HepG2 (cell line): Measurements from ENCODE around the gene M1AP. TPM values are rescaled to one million over a fixed set of nuclear protein-coding genes. Genes with fewer than 3 reads are reported as not detected.

Source experiments
- ATAC-seq: fragments of 200-7000 bp; cut with Tn5 transposase; 3 replicates; pipeline ENCODE4 v1.9.1; 2020; ENCODE audit warnings: mild to moderate bottlenecking, moderate library complexity
- BruUV-seq: library from RNA; stranded (reverse); fragments of 400-500 nt; replicated peaks from 2 replicates; lab custom pipeline; 2021; lab: Mats Ljungman, UMichigan
- CTCF ChIA-PET: fragments of 300-600 bp; formaldehyde crosslinking; extraction: SDS; loops from one replicate; lab custom pipeline; 2021; ENCODE audit warnings: low total read pairs, inconsistent platforms, low intra/inter-chr PET ratio; lab: Yijun Ruan, JAX
- POLR2A ChIA-PET: fragments of 350-600 bp; sonication (Branson Sonifier 250); formaldehyde crosslinking; loops from one replicate; lab custom pipeline; 2020; ENCODE audit warnings: antibody characterized with exemption, inconsistent platforms; lab: Yijun Ruan, JAX
- DNase-seq: peaks from one replicate; pipeline ENCODE4 v3.0.0-alpha.2; 2015; ENCODE audit warnings: low spot score
- FAIRE-seq: peaks from 3 replicates; lab custom pipeline; 2011; peaks lifted over from hg19 to GRCh38; lab: Jason Lieb, UNC
- H2AFZ ChIP-seq: one replicate; pipeline ENCODE4 v1.6.1; 2011; ENCODE audit warnings: low read length, inconsistent platforms
- H3K27ac ChIP-seq: fragments of 300-600 bp; 3 replicates; pipeline ENCODE4 v1.8.0; 2011; ENCODE audit warnings: mixed run types, mild to moderate bottlenecking, mixed read lengths, low read length, inconsistent platforms; ENCODE audit not compliant: insufficient read depth; ENCODE audit errors: extremely low read length
- H3K27me3 ChIP-seq, 2 experiments: fragments of 200-600 bp in 1 of 2; 2 replicates in 1 of 2; 3 replicates in 1 of 2; pipeline versions ENCODE4 v1.6.0 to v1.8.0; 2011; ENCODE audit warnings: low read length in 2 of 2, mild to moderate bottlenecking in 2 of 2, moderate library complexity in 2 of 2, inconsistent platforms in 1 of 2; ENCODE audit not compliant: insufficient read depth in 2 of 2, control insufficient read depth in 1 of 2
- H3K36me3 ChIP-seq, 2 experiments: fragments of 200-600 bp in 1 of 2; replicated peaks in 1 of 2; 2 replicates in 1 of 2; 3 replicates in 1 of 2; pipeline versions ENCODE4 v1.5.1 to v1.8.0; 2011; ENCODE audit warnings: low read length in 2 of 2, inconsistent platforms in 1 of 2; ENCODE audit not compliant: insufficient read depth in 2 of 2, control insufficient read depth in 1 of 2
- H3K4me1 ChIP-seq: 2 replicates; pipeline ENCODE4 v1.5.1; 2012; ENCODE audit warnings: low read length, inconsistent platforms; ENCODE audit not compliant: insufficient read depth
- H3K4me2 ChIP-seq: 2 replicates; pipeline ENCODE4 v1.6.0; 2011; ENCODE audit warnings: low read depth, low read length, inconsistent platforms
- H3K4me3 ChIP-seq, 3 experiments: fragments of 200-600 bp in 1 of 3; sonication (generic), shearing (Covaris generic) in 1 of 3; replicated peaks in 1 of 3; 2 replicates each; pipeline ENCODE4 v1.5.1; 2011 to 2016; ENCODE audit warnings: low read length in 3 of 3, inconsistent platforms in 2 of 3, low read depth in 2 of 3, mild to moderate bottlenecking in 2 of 3, control low read depth in 1 of 3, mixed read lengths in 1 of 3; ENCODE audit not compliant: insufficient read depth in 1 of 3
- H3K79me2 ChIP-seq: one replicate; pipeline ENCODE4 v1.6.1; 2011; ENCODE audit warnings: low read length, inconsistent platforms; ENCODE audit not compliant: insufficient read depth
- H3K9ac ChIP-seq: 2 replicates; pipeline ENCODE4 v1.6.0; 2011; ENCODE audit warnings: mild to moderate bottlenecking, low read depth, low read length, inconsistent platforms; ENCODE audit not compliant: insufficient read depth
- H3K9me3 ChIP-seq: 2 replicates; pipeline ENCODE4 v1.5.1; 2012; ENCODE audit warnings: mild to moderate bottlenecking, low read length
- H4K20me1 ChIP-seq: 2 replicates; pipeline ENCODE4 v1.6.0; 2011; ENCODE audit warnings: inconsistent platforms, mild to moderate bottlenecking, low read length, moderate library complexity; ENCODE audit not compliant: insufficient read depth
- ATF5 ChIP-seq: sonication (generic); formaldehyde crosslinking; IDR thresholded peaks from 2 replicates; pipeline ENCODE4 v1.4.0; 2020; ENCODE audit warnings: mild to moderate bottlenecking, low read depth, missing genetic modification reagents
- SPEN ChIP-seq: sonication (generic); formaldehyde crosslinking; IDR thresholded peaks from 2 replicates; pipeline ENCODE4 v1.5.1; 2020; ENCODE audit warnings: low read depth, mild to moderate bottlenecking, missing genetic modification reagents
- TOE1 ChIP-seq: sonication (generic); formaldehyde crosslinking; IDR thresholded peaks from 2 replicates; pipeline ENCODE4 v1.4.0; 2020; ENCODE audit warnings: mild to moderate bottlenecking, missing genetic modification reagents
- XRCC5 ChIP-seq: fragments of 200-400 bp; formaldehyde crosslinking; optimal IDR thresholded peaks from 2 replicates; pipeline ENCODE3; 2017; ENCODE audit warnings: mild to moderate bottlenecking, low read length
- ZNF501 ChIP-seq: sonication (generic); formaldehyde crosslinking; IDR thresholded peaks from 2 replicates; pipeline ENCODE4 v1.5.1; 2020; ENCODE audit warnings: mild to moderate bottlenecking, moderate library complexity, missing genetic modification reagents
- ZNF768 ChIP-seq: sonication (generic); formaldehyde crosslinking; IDR thresholded peaks from 2 replicates; pipeline ENCODE4 v1.4.0; 2020; ENCODE audit warnings: missing genetic modification reagents
- ZNF800 ChIP-seq: sonication (generic); formaldehyde crosslinking; IDR thresholded peaks from 2 replicates; pipeline ENCODE4 v1.4.0; 2020; ENCODE audit warnings: missing genetic modification reagents
- WGBS: methylation state at CpG from one replicate; pipeline ENCODE4 v1.1.6; 2017; ENCODE audit warnings: low lambda C conversion rate; 5-methylcytosine and 5-hydroxymethylcytosine counted together
- in situ Hi-C: cut with HindIII; loops from 2 replicates; pipeline ENCODE4 v1.10.0; 2017; ENCODE audit warnings: low pct_unique_long_range_greater_than_20kb; ENCODE audit not compliant: extremely low pct_ligation_motif_present
- intact Hi-C: fragments of 100-400 bp; cut with micrococcal nuclease; formaldehyde crosslinking; loops from one replicate; pipeline ENCODE4 v1.10.0; 2022; ENCODE audit not compliant: unreplicated experiment
- polyA plus RNA-seq, 8 experiments: library from polyadenylated mRNA; depleted of rRNA in 3 of 8; stranded (reverse) in 7 of 8; unstranded in 1 of 8; fragments of >200 nt; fragmentation: Illumina TruSeq in 4 of 8; extraction: Trizol in 4 of 8; gene quantifications; 2 replicates each; pipeline versions ENCODE4 v1.2.1 to v1.2.3, GENCODE V29; 2011 to 2016; ENCODE audit warnings: low read depth in 4 of 8, missing spikeins in 1 of 8, mixed read lengths in 1 of 8; ENCODE audit not compliant: insufficient read depth in 1 of 8
- total RNA-seq, 5 experiments: library from RNA; depleted of rRNA; stranded (reverse); fragments of >200 nt; fragmentation: Illumina TruSeq; extraction: Trizol; gene quantifications; 2 replicates each; pipeline ENCODE4 v1.2.3, GENCODE V29; 2016; ENCODE audit warnings: low read depth in 1 of 5
- TF ChIP-seq, protein P1 (sequence below): sonication (generic); formaldehyde crosslinking; IDR thresholded peaks from 2 replicates; pipeline ENCODE4 v1.8.1; 2023; ENCODE audit warnings: missing genetic modification reagents, mild to moderate bottlenecking, borderline replicate concordance

M1AP gene
- total and polyA plus RNA-seq, 2 of the 13 experiments (the other 11 are each of a cell fraction or from before 2014, with no cell fraction given): not detected

DNA sequence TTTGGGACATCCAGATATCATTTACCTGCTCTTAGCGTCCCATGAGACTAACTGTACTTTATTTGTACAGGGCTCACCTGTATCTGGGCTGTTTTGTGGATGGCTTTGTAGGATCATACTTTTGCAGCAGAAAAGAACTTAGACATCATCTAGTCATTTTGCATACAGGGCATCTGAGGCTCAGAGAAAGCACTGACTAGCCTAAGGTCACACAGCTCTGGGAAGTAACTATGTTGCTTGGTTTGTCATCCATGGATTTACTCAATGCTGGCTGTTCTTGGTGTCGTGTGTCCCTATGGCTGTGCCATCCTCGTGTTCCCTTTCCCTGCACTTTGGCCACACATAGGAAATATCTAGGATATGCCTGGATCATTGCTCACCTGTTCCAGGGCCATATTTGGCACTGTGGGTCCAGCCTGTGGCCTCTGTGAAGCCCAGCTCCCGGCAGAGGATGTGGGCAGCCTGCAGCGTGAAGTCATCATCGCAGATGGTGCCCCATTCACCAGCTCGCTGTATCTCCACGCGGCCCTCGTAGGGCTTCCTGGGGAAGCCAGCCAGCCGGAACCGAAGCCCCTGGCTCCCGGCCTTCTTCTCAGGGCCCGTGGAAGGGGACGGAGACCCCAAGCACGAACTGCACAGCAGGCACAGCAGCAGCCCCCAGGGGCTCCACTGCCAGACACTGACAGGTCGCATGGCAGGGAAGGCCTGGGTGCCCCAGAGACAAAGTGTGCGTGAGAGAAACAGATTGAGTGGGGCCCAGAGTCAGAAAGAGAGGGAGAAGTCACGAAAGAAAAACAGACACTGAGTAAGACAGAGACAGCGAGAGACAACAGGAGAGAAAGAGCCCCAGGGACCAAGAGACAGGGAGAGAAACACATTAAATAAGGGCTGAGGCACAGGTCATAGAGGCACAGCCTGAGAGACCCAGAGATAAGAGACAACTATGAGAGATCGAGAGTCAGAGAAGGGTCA lies 95.9 kb downstream of the M1AP start:
- DNase-seq (no peak), FAIRE-seq (no peak), ATAC-seq (no peak)
- POLR2A ChIA-PET: interaction anchor here (1.7 kb wide), 1 partner anchor 45 kb away, joined by 4 read pairs; the partner anchor contains the start of gene PCGF1
- Histone ChIP-seq H3K27me3 (peaks cover 2 to 21% of the 10 kb centered on the region in 2 experiments; a peak in 2 of 5 replicates), H2AFZ (peak overlapping the region; percentile 31), H3K9me3 (no peaks in the 10 kb centered on the region), H3K4me2 (peak overlapping the region; percentile 92), H3K27ac (no peak overlapping the region), H3K4me1 (peaks cover 68% of the 10 kb centered on the region), H4K20me1 (no peaks in the 10 kb centered on the region), H3K4me3 (peak overlapping the region in 1 of 3 experiments; percentile 62; a peak in 2 of 6 replicates), H3K9ac (no peak overlapping the region), H3K79me2 (no peaks in the 10 kb centered on the region), H3K36me3 (no peaks in the 10 kb centered on the region)
- CTCF ChIA-PET: no interaction called here
- in situ Hi-C loops: no loop called here
- 63% methylated on average over 19 of the region's 21 CpGs for WGBS
- BruUV-seq: no TSS peak
- intact Hi-C loops: no loop called here
- TF ChIP-seq SPEN (0 out of 2 replicates have a peak, but pooled peaks have one; percentile 12), XRCC5 (no peak), ATF5 (CRISPR knock-in tag) (no peak), ZNF768 (CRISPR knock-in tag) (peak; percentile 62), ZNF800 (no peak), TOE1 (CRISPR knock-in tag) (no peak), ZNF501 (CRISPR knock-in tag) (0 out of 2 replicates have a peak, but pooled peaks have one; percentile 27)
- TF ChIP-seq, protein P1, sequence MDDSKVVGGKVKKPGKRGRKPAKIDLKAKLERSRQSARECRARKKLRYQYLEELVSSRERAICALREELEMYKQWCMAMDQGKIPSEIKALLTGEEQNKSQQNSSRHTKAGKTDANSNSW: no peak
